H9 (cell line): ENCODE results near the gene PRKAG1. TPM values are rescaled to one million over a fixed set of nuclear protein-coding genes. Genes with fewer than 3 reads are reported as not detected.
A peak's percentile ranks its signal among the peaks of the same experiment; 100 is the strongest.

Experiments used
- DNase-seq: peaks from one replicate; pipeline ENCODE4 v3.0.0-alpha.2; 2017
- H2AFZ ChIP-seq: one replicate; pipeline ENCODE4 v1.6.1; 2013; ENCODE audit warnings: mild to moderate bottlenecking, low read length, control low read depth, moderate library complexity
- H2AK5ac ChIP-seq: 2 replicates; pipeline ENCODE4 v1.6.1; 2013; ENCODE audit warnings: low read length, control low read depth, mixed read lengths; ENCODE audit not compliant: insufficient read length
- H2BK120ac ChIP-seq: one replicate; pipeline ENCODE4 v1.6.1; 2013; ENCODE audit warnings: low read depth, mild to moderate bottlenecking, low read length, control low read depth, inconsistent platforms; ENCODE audit not compliant: poor library complexity, severe bottlenecking
- H2BK12ac ChIP-seq: 2 replicates; pipeline ENCODE4 v1.6.1; 2013; ENCODE audit warnings: low read length, control low read depth, mixed read lengths, low read depth; ENCODE audit not compliant: insufficient read length
- H2BK15ac ChIP-seq: 2 replicates; pipeline ENCODE4 v1.6.1; 2013; ENCODE audit warnings: low read depth, low read length, control low read depth
- H2BK20ac ChIP-seq: one replicate; pipeline ENCODE4 v1.6.1; 2013; ENCODE audit warnings: low read depth, mild to moderate bottlenecking, low read length, control low read depth, inconsistent platforms; ENCODE audit not compliant: poor library complexity, severe bottlenecking
- H2BK5ac ChIP-seq: 2 replicates; pipeline ENCODE4 v1.6.1; 2013; ENCODE audit warnings: low read length, control low read depth, mixed read lengths; ENCODE audit not compliant: insufficient read length
- H3K14ac ChIP-seq: 2 replicates; pipeline ENCODE4 v1.6.1; 2013; ENCODE audit warnings: low read length, control low read depth; ENCODE audit not compliant: insufficient read depth
- H3K18ac ChIP-seq: 2 replicates; pipeline ENCODE4 v1.6.1; 2013; ENCODE audit warnings: low read depth, mild to moderate bottlenecking, mixed read lengths, low read length, control low read depth; ENCODE audit not compliant: insufficient read length
- H3K23ac ChIP-seq: 2 replicates; pipeline ENCODE4 v1.6.1; 2013; ENCODE audit warnings: low read length, control low read depth, mixed read lengths, low read depth; ENCODE audit not compliant: insufficient read length
- H3K23me2 ChIP-seq: 2 replicates; pipeline ENCODE4 v1.6.1; 2013; ENCODE audit warnings: low read depth, mild to moderate bottlenecking, mixed read lengths, low read length, control low read depth; ENCODE audit not compliant: insufficient read length, poor library complexity, severe bottlenecking
- H3K27ac ChIP-seq: 2 replicates; pipeline ENCODE4 v1.5.1; 2013; ENCODE audit warnings: low read length, control low read depth, mixed read lengths, low read depth; ENCODE audit not compliant: insufficient read length
- H3K27me3 ChIP-seq: 2 replicates; pipeline ENCODE4 v1.6.1; 2013; ENCODE audit warnings: low read length, control low read depth, inconsistent platforms; ENCODE audit not compliant: insufficient read depth
- H3K4ac ChIP-seq: 2 replicates; pipeline ENCODE4 v1.6.1; 2013; ENCODE audit warnings: low read depth, mild to moderate bottlenecking, control low read depth, inconsistent platforms, low read length, moderate library complexity
- H3K4me1 ChIP-seq: 2 replicates; pipeline ENCODE4 v1.6.1; 2013; ENCODE audit warnings: low read length, control low read depth, inconsistent platforms; ENCODE audit not compliant: insufficient read depth
- H3K4me2 ChIP-seq: 2 replicates; pipeline ENCODE4 v1.6.1; 2013; ENCODE audit warnings: low read length, control low read depth, mixed read lengths; ENCODE audit not compliant: insufficient read length, insufficient read depth
- H3K56ac ChIP-seq: 2 replicates; pipeline ENCODE4 v1.6.1; 2013; ENCODE audit warnings: low read depth, mild to moderate bottlenecking, mixed read lengths, low read length, control low read depth; ENCODE audit not compliant: insufficient read length
- H3K79me1 ChIP-seq: 2 replicates; pipeline ENCODE4 v1.6.1; 2013; ENCODE audit warnings: low read depth, mild to moderate bottlenecking, moderate library complexity, low read length, control low read depth, inconsistent platforms; ENCODE audit not compliant: insufficient read depth, poor library complexity, severe bottlenecking
- H3K79me2 ChIP-seq: 2 replicates; pipeline ENCODE4 v1.6.1; 2013; ENCODE audit warnings: low read length, control low read depth, inconsistent platforms; ENCODE audit not compliant: insufficient read depth
- H3K9ac ChIP-seq: 2 replicates; pipeline ENCODE4 v1.6.1; 2013; ENCODE audit warnings: low read length, control low read depth, mixed read lengths; ENCODE audit not compliant: insufficient read length; ENCODE audit errors: extremely low read depth
- H3K9me3 ChIP-seq: one replicate; pipeline ENCODE4 v1.6.1; 2013; ENCODE audit warnings: low read depth, low read length, inconsistent platforms; ENCODE audit not compliant: control insufficient read depth
- H3T11ph ChIP-seq: one replicate; pipeline ENCODE4 v1.6.1; 2013; ENCODE audit warnings: mild to moderate bottlenecking, low read length, control low read depth, inconsistent platforms
- H4K20me1 ChIP-seq: one replicate; pipeline ENCODE4 v1.6.1; 2013; ENCODE audit not compliant: control insufficient read depth, insufficient read length, insufficient read depth
- H4K5ac ChIP-seq: 2 replicates; pipeline ENCODE4 v1.6.1; 2013; ENCODE audit warnings: low read depth, mild to moderate bottlenecking, mixed read lengths, low read length, control low read depth; ENCODE audit not compliant: insufficient read length
- H4K8ac ChIP-seq: replicated peaks from 2 replicates; pipeline ENCODE4 v1.6.1; 2013; ENCODE audit warnings: low read length, control low read depth, mixed read lengths, low read depth; ENCODE audit not compliant: insufficient read length
- H4K91ac ChIP-seq: 2 replicates; pipeline ENCODE4 v1.6.1; 2013; ENCODE audit warnings: low read depth, mild to moderate bottlenecking, moderate library complexity, mixed read lengths, low read length, control low read depth; ENCODE audit not compliant: insufficient read length
- H3K27ac Mint-ChIP-seq, 3 experiments: 2 replicates in 2 of 3; 3 replicates in 1 of 3; pipeline ENCODE4 v1.8.0; 2020 to 2021; ENCODE audit warnings: mixed read lengths in 3 of 3, mild to moderate bottlenecking in 1 of 3, moderate library complexity in 1 of 3
- H3K27me3 Mint-ChIP-seq: 2 replicates; pipeline ENCODE4 v1.8.0; 2021; ENCODE audit warnings: low read depth, mild to moderate bottlenecking, moderate library complexity, mixed read lengths
- H3K36me3 Mint-ChIP-seq, 3 experiments: 2 replicates in 2 of 3; 3 replicates in 1 of 3; pipeline ENCODE4 v1.8.0; 2020 to 2021; ENCODE audit warnings: low read depth in 3 of 3, mixed read lengths in 3 of 3; ENCODE audit not compliant: insufficient read depth in 1 of 3
- H3K4me1 Mint-ChIP-seq, 2 experiments: 2 replicates each; pipeline ENCODE4 v1.8.0; 2020; ENCODE audit warnings: mixed read lengths in 2 of 2
- H3K4me3 Mint-ChIP-seq, 2 experiments: 2 replicates in 1 of 2; 3 replicates in 1 of 2; pipeline ENCODE4 v1.8.0; 2020 to 2021; ENCODE audit warnings: mild to moderate bottlenecking in 2 of 2, mixed read lengths in 2 of 2, moderate library complexity in 1 of 2
- H3K9me3 Mint-ChIP-seq, 2 experiments: 2 replicates in 1 of 2; 3 replicates in 1 of 2; pipeline ENCODE4 v1.8.0; 2020; ENCODE audit warnings: mild to moderate bottlenecking in 2 of 2, mixed read lengths in 2 of 2, moderate library complexity in 1 of 2
- WGBS: extraction: QIAGEN DNeasy Blood & Tissue Kit; methylation state at CpG from one replicate; pipeline ENCODE4 v1.1.7; 2013; ENCODE audit warnings: missing lambda C conversion rate, low lambda C conversion rate, mixed read lengths; ENCODE audit not compliant: insufficient read length; ENCODE audit errors: extremely low coverage; 5-methylcytosine and 5-hydroxymethylcytosine counted together
- total RNA-seq: library from RNA; stranded (reverse); gene quantifications from 2 replicates; pipeline ENCODE4 v1.2.1, GENCODE V29; 2021
- TF ChIP-seq, protein P1 (sequence below): fragments of 200-600 bp; sonication (generic); conservative IDR thresholded peaks from 3 replicates; pipeline ENCODE4 v1.8.0; 2021; ENCODE audit warnings: antibody characterized with exemption, mild to moderate bottlenecking

PRKAG1 gene
- total RNA-seq, 1 experiment from 2014 or later, result 34.8 TPM

DNA sequence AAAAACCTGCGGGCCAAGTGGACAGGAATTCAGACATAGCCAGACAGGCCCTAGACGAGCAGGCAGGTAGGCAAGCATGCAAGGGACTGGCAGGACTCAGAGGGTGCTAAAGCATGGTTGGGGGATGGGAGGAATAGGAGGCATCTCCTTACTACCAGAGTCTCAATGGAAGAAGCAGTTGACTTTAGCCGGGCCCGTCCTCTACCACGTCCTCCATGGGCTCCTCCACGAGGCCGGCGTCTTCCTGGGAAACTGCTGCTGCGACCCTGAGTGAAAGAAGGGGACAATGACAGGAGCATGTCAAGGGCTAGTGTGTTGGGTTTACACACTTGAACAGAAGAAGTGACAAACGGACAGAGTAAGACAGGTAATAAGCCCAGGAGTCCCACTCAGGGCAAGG is 30.4 kb upstream of the PRKAG1 start:
- H2BK5ac ChIP-seq, result no peak overlapping the region
- no peaks in the 10 kb centered on the region for H3K9me3 ChIP-seq
- peaks cover 76 to 97% (median 97%) of the 10 kb centered on the region in 3 experiments for H3K36me3 Mint-ChIP-seq
- no peak overlapping the region for H2BK15ac ChIP-seq
- no peak overlapping the region for H3K18ac ChIP-seq
- no peak overlapping the region for H3K4ac ChIP-seq
- H3K4me3 Mint-ChIP-seq, result no peak overlapping the region; a peak in 1 of 5 replicates
- H4K8ac ChIP-seq, result no peak overlapping the region
- H3K79me2 ChIP-seq, result no peaks in the 10 kb centered on the region
- no peak overlapping the region for H3K4me2 ChIP-seq
- no peak overlapping the region for H2BK20ac ChIP-seq
- peak overlapping the region in 1 of 3 experiments; percentile 70; a peak in 1 of 7 replicates for H3K27ac Mint-ChIP-seq
- no peaks in the 10 kb centered on the region for H3K27me3 Mint-ChIP-seq
- no peak overlapping the region for H3K27ac ChIP-seq
- no peaks in the 10 kb centered on the region for H4K20me1 ChIP-seq
- no peaks in the 10 kb centered on the region for H3K27me3 ChIP-seq
- no peaks in the 10 kb centered on the region for H3K9me3 Mint-ChIP-seq
- DNase-seq, result no peak
- H2BK12ac ChIP-seq, result no peak overlapping the region
- H3K4me1 ChIP-seq, result no peaks in the 10 kb centered on the region
- H3K9ac ChIP-seq, result no peak overlapping the region
- H3K4me1 Mint-ChIP-seq, result no peaks in the 10 kb centered on the region
- no peak overlapping the region for H4K91ac ChIP-seq
- H3K23me2 ChIP-seq, result no peaks in the 10 kb centered on the region
- H4K5ac ChIP-seq, result no peak overlapping the region
- H3K23ac ChIP-seq, result no peak overlapping the region
- WGBS, result no CpG with 5 or more reads among the region's 10 CpGs
- no peak overlapping the region for H3T11ph ChIP-seq
- no peak overlapping the region for H2AFZ ChIP-seq
- TF ChIP-seq, protein P1, sequence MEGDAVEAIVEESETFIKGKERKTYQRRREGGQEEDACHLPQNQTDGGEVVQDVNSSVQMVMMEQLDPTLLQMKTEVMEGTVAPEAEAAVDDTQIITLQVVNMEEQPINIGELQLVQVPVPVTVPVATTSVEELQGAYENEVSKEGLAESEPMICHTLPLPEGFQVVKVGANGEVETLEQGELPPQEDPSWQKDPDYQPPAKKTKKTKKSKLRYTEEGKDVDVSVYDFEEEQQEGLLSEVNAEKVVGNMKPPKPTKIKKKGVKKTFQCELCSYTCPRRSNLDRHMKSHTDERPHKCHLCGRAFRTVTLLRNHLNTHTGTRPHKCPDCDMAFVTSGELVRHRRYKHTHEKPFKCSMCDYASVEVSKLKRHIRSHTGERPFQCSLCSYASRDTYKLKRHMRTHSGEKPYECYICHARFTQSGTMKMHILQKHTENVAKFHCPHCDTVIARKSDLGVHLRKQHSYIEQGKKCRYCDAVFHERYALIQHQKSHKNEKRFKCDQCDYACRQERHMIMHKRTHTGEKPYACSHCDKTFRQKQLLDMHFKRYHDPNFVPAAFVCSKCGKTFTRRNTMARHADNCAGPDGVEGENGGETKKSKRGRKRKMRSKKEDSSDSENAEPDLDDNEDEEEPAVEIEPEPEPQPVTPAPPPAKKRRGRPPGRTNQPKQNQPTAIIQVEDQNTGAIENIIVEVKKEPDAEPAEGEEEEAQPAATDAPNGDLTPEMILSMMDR, result no peak
- no peaks in the 10 kb centered on the region for H3K79me1 ChIP-seq
- no peak overlapping the region for H2BK120ac ChIP-seq
- no peak overlapping the region for H2AK5ac ChIP-seq
- H3K56ac ChIP-seq, result no peak overlapping the region
- H3K14ac ChIP-seq, result no peak overlapping the region
